NCI-H2107 treated with DMSO at 0.1 percent for 48 hours (cell line): Measurements from ENCODE around the gene ZG16.
"Not testable (repeated sequence)": the region's sequence is repeated elsewhere in the genome, so short reads cannot be mapped to it uniquely, and the experiment has no call there.

Experiments used
- DNase-seq: peaks from one replicate; lab custom pipeline; 2025; ENCODE audit not compliant: unreplicated experiment; lab: John Stamatoyannopoulos, UW

Gene ZG16

DNA sequence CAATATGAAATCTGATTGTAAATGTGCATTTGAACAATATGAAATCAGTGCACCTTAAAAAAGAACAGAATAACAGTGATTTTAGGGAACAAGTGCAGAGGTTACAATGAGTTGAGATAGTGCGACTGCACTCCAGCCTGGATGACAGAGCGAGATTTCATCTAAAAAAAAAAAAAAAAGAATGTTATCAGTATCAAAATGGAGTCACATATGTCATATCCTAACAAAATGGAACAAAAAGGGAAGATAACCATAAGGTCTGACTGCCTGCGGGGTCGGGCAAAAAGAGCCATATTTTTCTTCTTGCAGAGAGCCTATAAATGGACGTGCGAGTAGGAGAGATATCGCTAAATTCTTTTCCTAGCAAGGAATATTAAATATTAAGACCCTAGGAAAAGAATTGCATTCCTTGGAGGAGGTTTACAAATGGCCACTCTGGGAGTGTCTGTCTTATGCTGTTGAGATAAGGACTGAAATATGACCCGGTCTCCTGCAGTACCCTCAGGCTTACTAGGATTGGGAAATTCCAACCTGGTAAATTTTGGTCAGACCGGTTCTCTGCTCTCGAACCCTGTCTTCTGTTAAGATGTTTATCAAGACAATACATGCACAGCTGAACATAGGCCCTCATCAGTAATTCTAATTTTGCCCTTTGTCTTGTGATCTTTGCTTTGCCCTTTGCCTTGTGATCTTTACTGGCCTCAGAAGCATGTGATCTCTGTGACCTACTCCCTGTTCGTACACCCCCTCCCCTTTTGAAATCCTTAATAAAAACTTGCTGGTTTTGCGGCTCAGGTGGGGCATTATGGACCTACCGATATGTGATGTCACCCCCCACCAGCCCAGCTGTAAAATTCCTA is 5.3 kb downstream of the ZG16 start:
- DNase-seq = not testable (repeated sequence)

DNA sequence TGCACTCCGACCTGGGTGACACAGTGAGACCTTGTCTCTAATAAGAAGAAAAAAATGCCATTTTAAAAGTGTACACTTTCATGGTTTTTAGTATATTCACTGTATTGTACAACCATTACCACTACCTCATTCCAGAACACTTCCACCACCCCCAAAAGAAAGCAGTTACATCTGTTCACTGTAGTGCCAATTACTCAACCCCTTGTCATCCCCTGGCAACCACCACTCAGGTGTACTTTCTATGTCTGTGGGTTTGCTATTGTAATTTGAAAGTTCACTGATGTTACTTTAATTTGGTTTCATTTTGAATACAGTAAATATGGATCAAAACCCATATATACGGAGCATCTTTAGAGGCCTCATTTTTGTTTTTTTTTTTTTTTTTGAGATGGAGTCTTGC is 6.1 kb downstream of the ZG16 start:
- DNase-seq = no peak

DNA sequence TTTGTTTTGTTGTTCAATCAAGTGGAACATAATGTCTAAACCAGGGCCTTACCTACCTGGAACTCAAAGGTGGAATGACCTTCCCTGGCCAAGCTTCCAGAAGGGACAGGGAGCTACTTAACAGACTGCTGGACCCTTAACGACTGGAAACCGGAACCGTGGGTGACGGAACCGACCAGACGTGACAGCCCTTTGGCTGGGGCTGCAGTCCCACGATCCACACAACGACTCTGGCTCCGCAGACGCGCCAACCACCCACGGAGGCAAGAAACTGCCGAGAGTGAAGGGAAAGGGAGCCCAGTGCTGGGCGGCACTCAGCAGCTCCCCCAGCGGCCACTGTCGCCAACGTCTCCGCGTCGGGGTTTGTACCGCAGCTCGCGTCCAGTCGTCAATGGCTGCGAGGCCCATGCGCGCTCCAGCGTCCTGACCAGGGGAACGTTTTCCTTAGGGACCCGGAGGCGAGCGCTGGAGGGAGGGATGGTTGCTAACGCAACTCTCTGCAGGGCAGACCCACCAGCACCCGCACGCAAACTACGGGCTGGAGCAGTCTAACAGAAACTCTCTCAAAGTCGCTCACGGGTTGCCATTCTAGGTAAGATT is 6.9 kb downstream of the ZG16 start:
- no peak for DNase-seq

DNA sequence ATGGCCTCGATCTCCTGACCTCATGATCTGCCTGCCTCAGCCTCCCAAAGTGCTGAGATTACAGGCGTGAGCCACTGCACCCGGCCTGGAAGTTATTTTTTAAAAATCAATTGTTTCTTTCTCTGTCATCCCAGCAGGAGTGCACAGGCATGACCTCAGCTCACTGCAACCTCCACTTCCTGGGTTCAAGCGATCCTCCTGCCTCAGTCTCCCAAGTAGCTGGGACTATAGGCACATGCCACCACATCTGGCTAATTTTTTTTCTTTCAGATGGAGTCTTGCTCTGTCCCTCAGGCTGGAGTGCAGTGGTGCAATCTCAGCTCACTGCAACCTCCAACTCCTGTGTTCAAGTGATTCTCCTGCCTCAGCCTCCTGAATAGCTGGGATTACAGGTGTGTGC is 9.1 kb downstream of the ZG16 start:
- not testable (repeated sequence) for DNase-seq

DNA sequence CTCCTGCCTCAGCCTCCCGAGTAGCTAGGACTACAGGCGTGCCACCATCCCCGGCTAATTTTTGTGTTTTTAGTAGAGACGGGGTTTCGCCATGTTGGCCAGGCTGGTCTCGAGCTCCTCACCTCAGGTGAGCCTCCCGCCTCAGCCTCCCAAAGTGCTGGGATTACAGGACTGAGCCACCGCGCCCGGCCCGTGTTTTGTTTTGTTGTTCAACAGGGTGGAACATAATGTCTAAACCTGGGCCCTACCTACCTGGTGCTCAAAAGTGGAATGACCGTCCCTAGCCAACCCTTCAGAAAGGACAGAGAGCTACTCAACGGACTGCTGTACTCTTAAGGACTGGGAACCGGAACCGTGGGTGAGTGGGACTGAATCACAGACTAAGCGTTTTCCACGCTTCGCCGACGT is 11.7 kb downstream of the ZG16 start:
- DNase-seq = no peak

DNA sequence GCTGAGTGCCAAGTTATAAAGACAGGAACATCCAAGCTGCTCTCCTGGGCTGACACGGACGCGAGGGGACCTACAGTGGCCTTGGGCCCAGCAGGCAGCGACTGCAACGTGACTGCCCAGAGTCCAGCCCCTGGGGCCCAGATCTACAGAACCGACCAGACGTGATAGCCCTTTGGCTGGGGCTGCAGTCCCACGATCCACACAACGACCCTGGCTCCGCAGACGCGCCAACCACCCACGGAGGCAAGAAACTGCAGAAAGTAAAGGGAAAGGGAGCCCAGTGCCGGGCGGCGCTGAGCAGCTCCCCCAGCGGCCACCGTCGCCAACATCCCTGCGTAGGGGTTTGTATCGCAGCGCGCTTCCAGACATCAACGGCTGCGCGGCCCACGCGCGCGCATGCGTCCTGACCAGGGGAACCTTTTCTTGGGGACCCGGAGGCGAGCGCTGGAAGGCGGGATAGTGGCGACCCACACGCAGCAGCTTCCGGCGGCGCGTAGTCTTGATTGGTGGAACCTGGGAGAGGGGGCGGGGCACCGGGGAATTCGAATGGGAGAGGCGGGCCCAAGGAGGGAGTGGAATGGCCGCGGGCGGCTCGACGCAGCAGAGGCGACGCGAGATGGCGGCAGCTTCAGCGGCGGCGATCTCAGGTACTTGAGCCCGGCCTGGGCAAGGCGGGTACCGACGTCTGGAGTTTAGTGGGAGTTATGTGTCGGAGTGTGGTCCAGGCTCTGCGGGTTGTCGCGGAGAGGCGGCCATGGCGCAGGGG is 12.3 kb downstream of the ZG16 start, which contains the start of gene KIF22:
Gene KIF22 (plus strand): TSS at position 569 of the 766 bp plus-strand sequence. CDS start 9 bp downstream, at position 578.
- peak; percentile 93 for DNase-seq

DNA sequence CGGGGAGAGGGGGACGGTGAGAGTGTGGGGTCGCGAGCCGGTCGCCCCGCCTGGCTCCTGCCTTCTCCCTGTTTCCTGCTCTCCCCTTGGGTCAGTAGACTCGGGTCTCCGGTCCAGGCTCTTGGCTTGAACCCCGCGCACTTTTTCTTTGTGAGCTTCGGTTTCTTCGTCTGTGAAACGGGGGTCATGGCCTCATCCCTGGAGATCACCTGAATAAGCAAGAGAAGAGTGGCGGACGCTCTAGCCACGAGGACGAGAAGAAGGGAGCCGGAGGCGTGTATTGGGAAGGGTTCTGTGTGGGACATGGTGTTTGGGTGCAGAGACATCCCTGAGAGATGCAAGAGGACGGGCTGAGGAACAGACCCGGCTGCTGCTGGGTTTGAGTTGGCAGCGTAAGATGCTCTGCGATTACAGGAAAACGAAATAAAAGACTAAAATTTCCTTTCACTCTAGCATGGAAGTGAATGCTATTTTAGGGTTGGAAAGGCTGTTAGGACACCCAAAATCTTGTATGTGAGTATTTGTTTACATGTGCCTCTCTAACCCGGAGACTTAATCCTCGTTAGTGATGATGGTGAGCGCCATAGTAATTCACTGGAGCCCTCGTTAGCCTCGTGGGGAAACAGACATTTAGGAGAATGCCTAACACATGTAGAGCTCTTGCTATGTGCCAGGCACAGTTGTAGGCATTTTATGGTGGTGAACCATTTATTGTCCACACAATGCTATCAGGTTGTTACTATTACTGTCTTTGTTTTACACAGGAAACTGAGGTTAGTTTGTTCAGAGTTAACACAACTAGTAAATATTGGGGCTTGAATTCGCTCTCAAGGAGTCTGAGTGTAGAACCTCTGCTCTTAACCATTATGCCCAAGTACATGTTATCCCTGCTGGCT is 13.1 kb downstream of the ZG16 start:
- no peak for DNase-seq

DNA sequence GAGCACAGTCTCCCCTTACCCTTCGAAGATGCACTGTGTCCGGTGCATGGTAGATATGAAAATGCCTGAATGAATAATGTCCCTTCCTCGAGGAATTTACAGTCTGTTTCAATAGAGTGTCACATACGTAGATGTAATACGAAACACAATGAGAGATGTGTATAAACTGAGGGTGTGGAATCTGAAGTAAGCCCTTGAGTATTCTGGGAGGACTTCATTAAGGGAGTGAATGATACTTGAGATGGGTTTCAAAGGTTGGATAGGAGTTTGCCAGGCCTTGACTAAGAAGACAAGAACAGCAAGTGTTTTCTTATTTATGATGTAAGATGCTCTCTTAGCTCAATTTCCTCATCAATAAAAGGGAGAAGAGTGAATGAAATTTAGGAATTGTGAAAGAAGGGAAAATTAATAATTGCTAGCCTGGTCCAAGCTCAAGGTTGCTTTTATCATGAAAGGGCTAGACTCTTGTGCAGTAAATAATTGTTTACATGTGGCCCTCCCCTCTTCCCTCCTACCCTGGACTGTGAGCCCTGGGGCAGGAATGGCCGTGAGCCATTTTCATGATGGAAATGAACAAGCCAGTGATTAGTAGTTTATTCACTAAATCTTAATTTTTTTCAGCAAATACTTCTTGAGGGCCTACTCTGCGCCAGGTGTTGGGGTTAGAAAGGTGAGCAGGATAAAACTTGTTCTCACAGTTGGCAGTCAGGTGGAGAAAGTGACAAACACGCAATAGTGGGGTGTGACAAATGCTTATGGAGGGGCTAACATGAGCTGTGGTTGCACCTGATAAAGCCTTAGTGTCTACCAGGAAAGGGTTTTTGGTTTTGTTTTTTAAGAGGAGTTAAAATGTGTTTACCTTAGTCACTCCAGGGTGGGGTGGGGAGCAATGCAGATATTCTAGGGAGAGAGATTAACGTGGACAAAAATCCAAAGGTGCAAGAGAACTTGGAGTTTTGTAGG is 14.1 kb downstream of the ZG16 start:
- no peak for DNase-seq

DNA sequence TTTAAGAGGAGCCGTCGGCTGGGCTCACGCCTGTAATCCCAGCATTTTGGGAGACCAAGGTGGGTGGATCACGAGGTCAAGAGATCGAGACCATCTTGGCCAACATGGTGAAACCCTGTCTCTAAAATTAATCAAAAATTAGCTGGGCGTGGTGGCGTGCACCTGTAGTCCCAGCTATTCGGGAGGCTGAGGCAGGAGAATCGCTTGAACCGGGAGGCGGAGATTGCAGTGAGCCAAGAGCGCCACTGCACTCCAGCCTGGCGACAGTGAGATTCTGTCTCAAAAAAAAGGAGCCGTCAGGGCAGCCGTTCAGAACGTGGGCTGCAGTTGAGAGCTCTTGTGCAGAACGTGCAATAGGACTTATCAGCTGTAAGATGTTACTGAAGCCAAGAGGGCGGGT is 15.1 kb downstream of the ZG16 start:
- DNase-seq = not testable (repeated sequence)

DNA sequence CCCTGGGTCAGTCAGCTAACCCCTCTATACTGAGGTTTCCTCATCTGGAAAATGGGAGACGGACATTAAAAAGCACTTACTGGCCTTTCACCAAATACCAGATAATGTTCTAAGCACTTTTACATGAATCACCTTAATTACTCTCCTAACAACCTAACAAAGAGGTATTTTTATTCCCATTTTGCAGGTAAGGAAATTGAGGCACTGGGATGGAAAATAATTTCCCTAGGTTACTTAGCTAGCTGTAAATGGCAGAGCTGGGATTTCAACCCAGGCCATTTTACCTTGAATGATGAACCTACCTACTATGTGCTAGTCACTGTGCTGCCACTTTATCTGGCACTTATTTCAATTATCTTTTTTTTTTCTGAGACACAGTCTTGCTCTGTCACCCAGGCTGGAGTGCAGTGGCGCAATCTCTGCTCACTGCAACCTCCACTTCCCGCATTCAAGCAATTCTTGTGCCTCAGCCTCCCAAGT is 16.2 kb downstream of the ZG16 start:
- no peak for DNase-seq

DNA sequence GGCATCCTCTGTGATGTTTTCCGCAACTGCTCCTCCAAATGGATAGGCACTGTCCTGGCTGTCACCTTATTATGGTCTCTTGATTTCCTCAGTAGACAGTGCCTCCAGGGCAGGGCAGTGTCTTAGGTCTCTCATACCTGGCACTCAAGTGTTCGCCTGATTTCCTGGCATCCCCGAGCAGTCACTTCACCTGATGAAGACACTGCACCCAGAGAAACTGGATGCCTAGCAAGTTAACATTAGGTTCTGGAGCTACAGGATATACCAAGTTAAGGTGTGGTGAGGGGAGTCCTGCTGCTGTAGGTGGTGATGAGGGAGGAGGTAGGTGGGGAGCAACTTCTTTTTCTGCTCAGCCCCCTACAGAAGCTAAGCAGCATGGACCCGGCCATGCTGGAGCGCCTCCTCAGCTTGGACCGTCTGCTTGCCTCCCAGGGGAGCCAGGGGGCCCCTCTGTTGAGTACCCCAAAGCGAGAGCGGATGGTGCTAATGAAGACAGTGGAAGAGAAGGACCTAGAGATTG is 24.4 kb downstream of the ZG16 start:
- no peak for DNase-seq

DNA sequence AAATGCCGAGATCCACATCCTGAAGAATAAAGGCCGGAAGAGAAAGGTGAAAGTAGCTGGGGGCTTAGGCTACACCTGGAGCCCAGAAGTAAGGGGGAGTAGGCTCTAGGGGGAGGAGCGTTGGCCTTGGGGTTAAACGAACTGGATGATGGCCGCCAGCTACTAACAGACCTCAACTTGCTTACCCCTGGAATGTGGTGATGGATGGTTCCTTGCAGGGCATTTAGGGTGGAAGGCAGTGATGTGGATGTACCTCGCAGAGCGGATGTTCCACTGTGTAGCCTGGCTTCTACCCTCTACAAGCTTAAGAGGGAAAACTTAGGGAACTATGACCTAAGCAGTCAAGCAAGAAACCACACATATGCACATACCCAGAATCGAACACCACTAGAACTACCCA is 26.0 kb downstream of the ZG16 start:
- no peak for DNase-seq

DNA sequence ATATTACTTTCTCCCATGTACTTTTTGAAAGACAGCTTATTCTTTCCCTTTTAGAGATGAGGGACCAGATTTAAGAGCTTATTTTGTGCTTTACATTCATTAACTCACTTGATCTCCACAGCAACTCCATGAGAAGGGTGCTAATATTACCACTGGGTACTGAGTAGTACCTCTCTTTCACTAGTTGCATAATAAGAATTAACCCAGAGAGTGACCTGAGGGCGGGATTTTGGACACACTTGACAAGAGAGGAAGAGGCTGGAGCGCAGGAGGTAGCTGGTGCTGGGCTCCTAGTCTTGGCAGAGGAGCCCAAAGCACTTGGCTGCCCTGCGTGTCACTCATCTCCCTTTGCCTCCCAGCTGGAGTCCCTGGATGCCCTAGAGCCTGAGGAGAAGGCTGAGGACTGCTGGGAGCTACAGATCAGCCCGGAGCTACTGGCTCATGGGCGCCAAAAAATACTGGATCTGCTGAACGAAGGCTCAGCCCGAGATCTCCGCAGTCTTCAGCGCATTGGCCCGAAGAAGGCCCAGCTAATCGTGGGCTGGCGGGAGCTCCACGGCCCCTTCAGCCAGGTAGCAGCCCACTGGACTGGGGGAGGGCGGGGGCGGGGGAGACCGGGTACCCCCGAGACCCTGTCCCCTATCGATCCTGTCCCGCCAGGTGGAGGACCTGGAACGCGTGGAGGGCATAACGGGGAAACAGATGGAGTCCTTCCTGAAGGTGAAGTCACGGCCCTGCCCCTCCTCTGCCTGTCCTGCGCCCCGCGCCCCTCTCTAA is 26.6 kb downstream of the ZG16 start:
- DNase-seq = peak; percentile 34

DNA sequence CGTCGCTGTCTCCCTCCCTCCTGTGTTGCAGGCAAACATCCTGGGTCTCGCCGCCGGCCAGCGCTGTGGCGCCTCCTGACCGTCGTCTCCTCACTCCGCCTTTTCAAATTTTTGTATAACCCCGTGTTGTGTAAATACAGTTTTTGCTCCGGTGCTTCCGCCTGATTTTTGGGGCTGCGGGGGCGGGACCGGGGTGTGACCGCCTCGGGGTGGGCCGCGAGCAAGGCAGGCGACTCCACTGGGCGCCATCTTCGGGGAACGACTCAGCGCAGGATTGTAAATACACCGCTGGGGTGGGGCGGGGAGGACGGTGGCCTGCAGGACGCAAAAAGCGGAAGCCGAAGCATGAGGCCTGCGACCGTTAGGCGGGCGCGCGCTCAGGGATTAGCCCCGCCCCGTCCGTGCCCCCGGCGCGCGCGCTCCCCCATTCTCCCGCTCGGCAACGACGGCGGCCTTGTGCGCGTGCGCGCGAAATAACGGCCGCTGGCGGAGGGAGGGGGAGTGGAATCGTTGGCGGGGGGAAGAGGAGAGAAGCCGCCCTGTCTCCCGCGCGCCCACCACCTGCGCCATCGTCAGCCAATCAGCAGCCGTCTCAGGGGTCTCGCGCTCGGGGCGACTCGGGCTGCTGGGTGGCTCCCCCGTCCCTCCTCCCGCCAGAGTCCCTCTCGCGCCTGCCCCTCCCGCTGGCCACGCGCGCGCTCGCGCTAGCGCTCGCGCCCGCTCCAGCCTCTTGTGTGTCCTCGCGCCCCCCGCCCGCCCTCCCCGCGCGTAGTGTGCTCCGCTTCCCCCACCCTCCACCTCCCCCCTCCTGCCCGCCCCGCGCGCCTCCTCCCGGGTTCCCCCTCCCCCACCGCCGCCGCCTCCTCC is 27.4 kb downstream of the ZG16 start:
- DNase-seq = peak; percentile 90

DNA sequence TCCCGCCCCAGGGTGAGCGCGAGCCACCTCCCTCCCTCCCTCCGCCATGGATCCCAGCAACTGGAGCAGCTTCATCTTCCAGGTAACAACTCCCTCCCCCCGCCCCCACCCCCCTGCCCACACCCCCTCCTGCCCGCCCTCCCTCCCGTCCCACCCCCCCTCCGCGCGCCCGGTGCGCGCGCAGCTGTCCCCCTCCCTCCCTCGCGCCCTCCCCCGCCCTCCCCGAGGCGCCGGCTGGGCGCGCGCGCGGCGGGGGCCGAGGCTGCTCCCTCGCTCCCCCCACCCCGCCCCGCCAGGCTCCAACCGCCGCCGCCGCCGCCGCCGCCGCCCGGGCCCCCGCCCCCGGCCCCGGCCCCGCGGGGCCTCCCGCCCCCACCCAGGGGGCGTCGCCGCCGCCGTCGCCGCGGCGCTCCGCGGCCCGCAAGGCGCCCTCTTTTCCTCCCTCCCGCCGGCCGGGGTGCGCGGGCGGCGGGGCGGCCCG is 28.1 kb downstream of the ZG16 start, which contains the start of gene MAZ:
Gene MAZ (plus strand): TSS at position 431 of the 481 bp plus-strand sequence. CDS start 173 bp downstream, outside the sequence.
- DNase-seq = peak; percentile 90

DNA sequence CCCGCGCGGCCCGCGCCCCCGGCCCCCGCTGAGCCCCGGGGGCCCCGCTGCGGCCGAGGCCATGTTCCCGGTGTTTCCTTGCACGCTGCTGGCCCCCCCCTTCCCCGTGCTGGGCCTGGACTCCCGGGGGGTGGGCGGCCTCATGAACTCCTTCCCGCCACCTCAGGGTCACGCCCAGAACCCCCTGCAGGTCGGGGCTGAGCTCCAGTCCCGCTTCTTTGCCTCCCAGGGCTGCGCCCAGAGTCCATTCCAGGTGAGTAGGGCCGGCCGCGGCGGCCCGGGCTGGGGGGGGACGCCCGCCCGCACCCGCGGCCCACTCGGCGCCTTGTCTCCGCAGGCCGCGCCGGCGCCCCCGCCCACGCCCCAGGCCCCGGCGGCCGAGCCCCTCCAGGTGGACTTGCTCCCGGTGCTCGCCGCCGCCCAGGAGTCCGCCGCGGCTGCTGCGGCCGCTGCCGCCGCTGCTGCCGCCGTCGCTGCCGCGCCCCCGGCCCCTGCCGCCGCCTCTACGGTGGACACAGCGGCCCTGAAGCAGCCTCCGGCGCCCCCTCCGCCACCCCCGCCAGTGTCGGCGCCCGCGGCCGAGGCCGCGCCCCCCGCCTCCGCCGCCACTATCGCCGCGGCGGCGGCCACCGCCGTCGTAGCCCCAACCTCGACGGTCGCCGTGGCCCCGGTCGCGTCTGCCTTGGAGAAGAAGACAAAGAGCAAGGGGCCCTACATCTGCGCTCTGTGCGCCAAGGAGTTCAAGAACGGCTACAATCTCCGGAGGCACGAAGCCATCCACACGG is 28.8 kb downstream of the ZG16 start:
- peak; percentile 32 for DNase-seq
